ENCODE results near the gene RNF223.

The RNF223 gene

DNA sequence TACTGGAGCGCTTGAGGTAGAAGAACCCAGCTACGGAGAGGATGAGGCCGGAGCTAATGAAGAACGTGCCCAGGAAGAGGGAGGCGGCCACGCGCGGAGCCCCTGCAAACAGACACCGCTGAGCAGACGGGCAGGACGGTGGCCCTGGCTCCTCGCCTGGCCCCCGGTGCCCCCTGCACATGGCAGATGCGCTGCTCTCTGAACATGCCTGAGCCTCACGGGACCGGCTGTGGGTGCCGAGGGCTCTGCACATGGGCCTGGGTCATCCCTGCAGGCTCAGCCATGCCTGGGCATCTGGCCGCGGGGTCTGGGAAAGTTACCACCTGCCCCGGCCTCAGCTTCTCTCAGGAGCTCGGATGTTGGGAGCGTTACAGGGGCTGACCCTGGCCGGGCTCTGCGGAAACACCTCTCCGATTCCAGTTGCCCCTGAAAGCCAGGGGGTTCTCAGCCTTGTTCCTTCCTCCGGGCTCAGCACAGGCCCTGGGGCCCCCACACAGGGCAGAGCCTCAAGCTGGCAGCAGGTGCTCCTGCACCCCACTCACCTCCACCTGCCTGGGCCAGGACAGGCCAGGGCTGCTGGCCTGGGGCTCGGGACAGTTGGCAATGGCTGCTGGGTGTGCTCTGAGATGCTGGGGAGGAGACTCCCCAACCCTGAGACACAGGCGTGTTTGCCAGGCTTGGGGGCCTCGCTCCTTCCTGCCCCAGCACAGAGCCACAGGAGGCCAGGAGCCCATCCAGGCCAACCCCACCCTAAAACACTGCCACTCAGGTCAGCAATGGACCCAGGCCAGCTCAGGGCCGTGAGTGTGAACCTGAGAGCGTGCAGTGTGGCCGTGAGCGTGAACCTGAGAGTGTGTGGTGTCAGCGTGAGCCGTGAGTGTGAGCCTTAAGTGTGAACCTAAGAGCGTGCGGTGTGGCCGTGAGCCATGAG is 12.1 kb upstream of the RNF223 start:
- DNase-seq (ENCODE audit: low spot score): no peak
- TF ChIP-seq, protein P1, sequence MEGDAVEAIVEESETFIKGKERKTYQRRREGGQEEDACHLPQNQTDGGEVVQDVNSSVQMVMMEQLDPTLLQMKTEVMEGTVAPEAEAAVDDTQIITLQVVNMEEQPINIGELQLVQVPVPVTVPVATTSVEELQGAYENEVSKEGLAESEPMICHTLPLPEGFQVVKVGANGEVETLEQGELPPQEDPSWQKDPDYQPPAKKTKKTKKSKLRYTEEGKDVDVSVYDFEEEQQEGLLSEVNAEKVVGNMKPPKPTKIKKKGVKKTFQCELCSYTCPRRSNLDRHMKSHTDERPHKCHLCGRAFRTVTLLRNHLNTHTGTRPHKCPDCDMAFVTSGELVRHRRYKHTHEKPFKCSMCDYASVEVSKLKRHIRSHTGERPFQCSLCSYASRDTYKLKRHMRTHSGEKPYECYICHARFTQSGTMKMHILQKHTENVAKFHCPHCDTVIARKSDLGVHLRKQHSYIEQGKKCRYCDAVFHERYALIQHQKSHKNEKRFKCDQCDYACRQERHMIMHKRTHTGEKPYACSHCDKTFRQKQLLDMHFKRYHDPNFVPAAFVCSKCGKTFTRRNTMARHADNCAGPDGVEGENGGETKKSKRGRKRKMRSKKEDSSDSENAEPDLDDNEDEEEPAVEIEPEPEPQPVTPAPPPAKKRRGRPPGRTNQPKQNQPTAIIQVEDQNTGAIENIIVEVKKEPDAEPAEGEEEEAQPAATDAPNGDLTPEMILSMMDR (IDR thresholded peaks at IDR 0.05; ENCODE audit: borderline replicate concordance, control extremely low read depth, extremely low read depth, insufficient read depth, missing control alignments): no peak
- in situ Hi-C loops (cut with MboI; ENCODE audit: low sequenced_read_pairs, unreplicated experiment): no loop called here

DNA sequence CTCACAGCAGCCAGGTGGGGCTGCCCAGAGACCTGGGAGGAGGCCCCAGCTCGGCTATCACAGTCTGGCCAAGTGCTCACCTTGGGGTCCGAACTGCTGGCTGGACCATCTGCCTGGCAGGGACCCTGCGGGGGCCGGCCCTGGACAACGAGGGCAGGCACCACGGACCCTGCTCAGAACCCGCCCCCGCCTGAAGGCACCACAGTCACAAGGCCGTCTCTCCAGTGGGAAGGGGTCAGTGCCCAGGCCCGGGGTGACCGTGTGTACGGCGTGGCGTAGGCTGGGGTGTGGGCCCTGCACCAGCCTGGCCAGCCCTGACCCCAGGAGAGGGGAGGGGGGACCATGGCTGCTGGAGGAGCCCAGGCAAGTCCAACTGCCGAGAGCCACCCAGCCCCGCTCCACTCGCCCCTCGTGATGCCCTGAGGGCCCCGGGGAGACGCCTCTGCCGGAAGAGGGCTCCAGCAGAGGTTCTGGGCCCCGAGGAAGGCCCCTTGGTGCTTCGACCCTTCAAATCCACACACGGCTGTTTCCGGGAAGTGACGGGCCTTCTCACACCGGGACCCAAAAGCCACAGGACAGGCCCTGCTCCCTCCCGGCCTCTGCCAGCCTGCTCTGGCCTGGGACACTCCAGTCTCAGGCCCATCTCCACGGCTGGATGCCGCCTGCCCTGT is 11.2 kb upstream of the RNF223 start:
- in situ Hi-C loops (cut with MboI; ENCODE audit: low sequenced_read_pairs, unreplicated experiment): no loop called here
- TF ChIP-seq, protein P1 (IDR thresholded peaks at IDR 0.05; ENCODE audit: borderline replicate concordance, control extremely low read depth, extremely low read depth, insufficient read depth, missing control alignments): no peak
- no peak for DNase-seq (ENCODE audit: low spot score)

- no peak for DNase-seq (ENCODE audit: low spot score)
- TF ChIP-seq, protein P1 (IDR thresholded peaks at IDR 0.05; ENCODE audit: borderline replicate concordance, control extremely low read depth, extremely low read depth, insufficient read depth, missing control alignments): no peak
- in situ Hi-C loops (cut with MboI; ENCODE audit: low sequenced_read_pairs, unreplicated experiment): no loop called here
These were observed 10.5 kb upstream of the RNF223 start for GRCh38 chr1:1084372-1085170.

- in situ Hi-C loops (cut with MboI; ENCODE audit: low sequenced_read_pairs, unreplicated experiment): no loop called here
- TF ChIP-seq, protein P1 (IDR thresholded peaks at IDR 0.05; ENCODE audit: borderline replicate concordance, control extremely low read depth, extremely low read depth, insufficient read depth, missing control alignments): no peak
- DNase-seq (ENCODE audit: low spot score): no peak
These were observed 9.6 kb upstream of the RNF223 start for GRCh38 chr1:1083416-1084371.

GRCh38 chr1:1082776-1083415 is 8.8 kb upstream of the RNF223 start:
- no peak for DNase-seq (ENCODE audit: low spot score)
- in situ Hi-C loops (cut with MboI; ENCODE audit: low sequenced_read_pairs, unreplicated experiment): no loop called here
- TF ChIP-seq, protein P1 (IDR thresholded peaks at IDR 0.05; ENCODE audit: borderline replicate concordance, control extremely low read depth, extremely low read depth, insufficient read depth, missing control alignments): no peak
